OCI-LY7 (cell line): ENCODE results near the gene OGDH.

Experiments used
- EZH2phosphoT487 ChIP-seq: fragments of 200-600 bp; sonication (generic); IDR thresholded peaks from 2 replicates; pipeline ENCODE4 v1.6.1; 2018; ENCODE audit warnings: low read depth, borderline replicate concordance, mild to moderate bottlenecking, mixed run types, antibody characterized with exemption, low read length, moderate library complexity, mixed read lengths
- TF ChIP-seq, protein P1 (sequence below): fragments of 200-600 bp; sonication (generic); conservative IDR thresholded peaks from 2 replicates; pipeline ENCODE4 v1.5.1; 2014; ENCODE audit warnings: mild to moderate bottlenecking, antibody characterized with exemption, low read length, moderate library complexity, mixed read lengths

DNA sequence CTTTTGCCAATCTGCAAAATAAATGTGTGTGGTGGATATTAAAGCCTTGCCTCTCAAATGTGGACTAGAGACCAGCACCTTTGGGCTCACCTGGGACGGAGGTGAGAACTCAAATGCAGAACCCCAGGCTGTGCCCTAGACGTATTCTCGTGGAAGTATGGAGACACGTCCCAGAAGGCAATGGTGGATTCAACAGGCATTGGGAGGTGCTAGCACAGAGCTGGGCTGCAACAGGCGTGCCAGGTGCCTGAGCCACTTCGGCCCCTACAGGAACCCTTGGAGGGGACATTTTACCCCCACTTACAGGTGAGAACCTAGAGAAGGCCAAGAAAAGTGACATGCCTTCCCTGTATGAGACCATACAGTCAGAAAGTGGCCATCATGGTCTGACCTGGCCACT is 44.9 kb upstream of the OGDH start:
- TF ChIP-seq, protein P1, sequence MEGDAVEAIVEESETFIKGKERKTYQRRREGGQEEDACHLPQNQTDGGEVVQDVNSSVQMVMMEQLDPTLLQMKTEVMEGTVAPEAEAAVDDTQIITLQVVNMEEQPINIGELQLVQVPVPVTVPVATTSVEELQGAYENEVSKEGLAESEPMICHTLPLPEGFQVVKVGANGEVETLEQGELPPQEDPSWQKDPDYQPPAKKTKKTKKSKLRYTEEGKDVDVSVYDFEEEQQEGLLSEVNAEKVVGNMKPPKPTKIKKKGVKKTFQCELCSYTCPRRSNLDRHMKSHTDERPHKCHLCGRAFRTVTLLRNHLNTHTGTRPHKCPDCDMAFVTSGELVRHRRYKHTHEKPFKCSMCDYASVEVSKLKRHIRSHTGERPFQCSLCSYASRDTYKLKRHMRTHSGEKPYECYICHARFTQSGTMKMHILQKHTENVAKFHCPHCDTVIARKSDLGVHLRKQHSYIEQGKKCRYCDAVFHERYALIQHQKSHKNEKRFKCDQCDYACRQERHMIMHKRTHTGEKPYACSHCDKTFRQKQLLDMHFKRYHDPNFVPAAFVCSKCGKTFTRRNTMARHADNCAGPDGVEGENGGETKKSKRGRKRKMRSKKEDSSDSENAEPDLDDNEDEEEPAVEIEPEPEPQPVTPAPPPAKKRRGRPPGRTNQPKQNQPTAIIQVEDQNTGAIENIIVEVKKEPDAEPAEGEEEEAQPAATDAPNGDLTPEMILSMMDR = no peak
- no peak for TF ChIP-seq EZH2phosphoT487
